GF-D8 (cell line): ENCODE measurements around the gene CDC34.
A peak's percentile ranks its signal among the peaks of the same experiment; 100 is the strongest.

Experiments used
- DNase-seq: peaks from one replicate; lab custom pipeline; 2025; lab: John Stamatoyannopoulos, UW

CDC34 gene

DNA sequence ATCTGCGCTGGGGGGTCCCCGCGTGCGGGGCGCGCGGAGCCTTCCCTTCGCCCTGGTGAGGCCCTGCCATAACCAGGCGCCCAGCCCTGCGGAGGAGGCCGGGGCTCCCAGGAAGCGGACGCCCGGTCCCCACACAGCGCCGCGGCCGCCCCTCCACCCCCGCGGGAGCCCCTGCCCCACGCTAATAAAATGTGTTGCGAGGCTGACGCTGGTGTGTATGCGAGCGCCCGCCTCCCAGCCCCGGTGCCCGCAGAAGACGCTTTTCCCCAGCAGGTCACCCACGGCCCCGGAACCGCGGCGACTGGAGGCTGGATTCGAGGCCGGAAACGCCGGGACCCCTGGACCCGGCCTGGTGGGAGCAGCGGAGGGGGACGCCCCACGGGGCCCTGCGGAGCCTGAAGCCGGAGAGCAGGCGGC, 12.1 kb upstream of the CDC34 start:
- no peak for DNase-seq

DNA sequence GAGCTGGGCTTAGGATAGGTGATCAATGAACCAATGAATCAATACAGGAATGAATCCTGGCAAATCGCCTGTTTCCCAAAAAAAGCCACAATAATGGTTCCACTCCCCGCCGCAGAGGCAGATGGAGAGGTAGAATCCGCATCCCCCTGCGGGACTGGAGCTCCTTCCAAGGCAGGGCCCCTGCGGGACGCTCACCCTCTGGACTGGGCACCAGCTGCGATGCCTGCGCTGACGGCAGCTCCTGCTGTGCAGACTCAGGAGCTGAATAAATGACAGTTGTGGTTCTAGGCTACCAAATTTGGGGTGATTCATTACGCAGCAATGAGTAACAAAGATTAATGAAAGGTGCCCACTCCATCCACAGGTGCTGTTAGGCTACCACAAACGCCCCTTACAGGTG, 8.8 kb upstream of the CDC34 start:
- no peak for DNase-seq

DNA sequence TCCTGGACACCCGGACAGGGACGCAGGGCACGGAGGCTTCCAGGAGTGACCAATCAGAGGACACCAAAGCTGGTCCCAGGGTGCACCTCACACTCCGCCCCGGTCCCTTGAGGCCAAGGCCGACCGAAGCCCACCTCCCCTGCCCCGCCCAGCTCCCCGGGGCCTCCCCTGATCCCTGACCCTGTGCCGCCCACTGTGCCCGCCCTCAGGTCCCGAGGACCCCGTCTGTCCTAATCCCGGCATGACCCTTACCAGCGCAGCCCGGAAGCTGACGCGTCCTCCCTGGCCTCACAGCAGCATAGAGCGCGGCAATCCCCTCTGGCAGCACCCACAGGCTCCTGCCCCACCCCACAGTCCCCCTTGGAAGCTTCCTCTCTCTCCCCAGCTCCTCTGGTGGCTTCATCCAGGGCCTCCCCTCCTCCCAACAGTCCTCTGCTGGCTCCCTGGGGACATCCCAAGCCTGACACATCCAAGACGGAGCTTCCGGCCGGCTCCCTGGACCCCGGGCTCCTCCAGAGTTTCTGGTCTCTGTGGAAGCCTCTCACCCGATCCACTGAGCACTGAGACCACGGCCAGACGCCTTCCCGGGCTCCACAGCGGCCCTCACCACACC, 7.4 kb upstream of the CDC34 start:
- no peak for DNase-seq

DNA sequence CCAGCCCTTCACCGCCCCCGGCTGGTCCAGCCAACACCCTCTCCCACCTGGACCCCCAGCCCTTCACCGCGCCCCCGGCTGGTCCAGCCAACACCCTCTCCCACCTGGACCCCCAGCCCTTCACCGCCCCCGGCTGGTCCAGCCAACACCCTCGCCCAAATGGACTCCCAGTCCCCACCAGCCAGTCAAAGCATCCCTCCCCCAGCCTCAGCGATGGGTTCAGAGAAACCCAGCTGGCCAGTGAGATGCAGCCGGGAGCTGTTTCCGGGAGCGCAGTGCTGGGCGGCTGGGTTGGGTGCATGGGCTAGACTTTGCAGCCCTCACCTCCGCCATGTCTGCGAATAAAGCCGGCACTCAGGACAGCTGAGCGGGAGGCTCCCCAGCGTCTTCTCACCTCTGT, 6.5 kb upstream of the CDC34 start:
- no peak for DNase-seq

DNA sequence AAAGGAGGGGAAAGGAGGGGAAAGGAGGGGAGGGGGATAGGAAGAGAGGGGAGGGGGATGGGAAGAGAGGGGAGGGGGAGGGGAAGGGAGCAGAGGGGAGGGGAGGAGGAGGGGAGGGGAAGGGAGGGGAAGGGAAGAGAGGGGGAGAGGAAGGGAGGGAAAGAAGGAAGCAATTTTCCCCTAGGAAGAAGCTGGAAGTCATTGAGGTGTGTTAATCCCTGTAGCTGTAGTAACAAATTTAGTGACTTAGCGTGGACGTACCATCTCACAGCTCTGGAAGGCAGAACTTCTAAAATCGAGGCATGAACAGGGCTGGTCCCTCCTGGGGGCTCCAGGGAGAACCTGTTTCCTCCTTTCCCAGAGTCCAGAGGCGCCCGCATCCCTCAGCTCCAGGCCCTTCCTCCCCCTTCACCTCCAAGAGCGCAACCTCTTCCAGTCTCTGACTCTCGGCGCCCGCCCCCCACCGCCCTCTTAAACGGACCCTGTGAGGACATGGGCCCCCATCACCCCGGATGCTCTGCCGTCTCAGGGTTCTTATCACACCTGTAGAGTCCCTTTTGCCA, 5.6 kb upstream of the CDC34 start:
- DNase-seq = no peak

DNA sequence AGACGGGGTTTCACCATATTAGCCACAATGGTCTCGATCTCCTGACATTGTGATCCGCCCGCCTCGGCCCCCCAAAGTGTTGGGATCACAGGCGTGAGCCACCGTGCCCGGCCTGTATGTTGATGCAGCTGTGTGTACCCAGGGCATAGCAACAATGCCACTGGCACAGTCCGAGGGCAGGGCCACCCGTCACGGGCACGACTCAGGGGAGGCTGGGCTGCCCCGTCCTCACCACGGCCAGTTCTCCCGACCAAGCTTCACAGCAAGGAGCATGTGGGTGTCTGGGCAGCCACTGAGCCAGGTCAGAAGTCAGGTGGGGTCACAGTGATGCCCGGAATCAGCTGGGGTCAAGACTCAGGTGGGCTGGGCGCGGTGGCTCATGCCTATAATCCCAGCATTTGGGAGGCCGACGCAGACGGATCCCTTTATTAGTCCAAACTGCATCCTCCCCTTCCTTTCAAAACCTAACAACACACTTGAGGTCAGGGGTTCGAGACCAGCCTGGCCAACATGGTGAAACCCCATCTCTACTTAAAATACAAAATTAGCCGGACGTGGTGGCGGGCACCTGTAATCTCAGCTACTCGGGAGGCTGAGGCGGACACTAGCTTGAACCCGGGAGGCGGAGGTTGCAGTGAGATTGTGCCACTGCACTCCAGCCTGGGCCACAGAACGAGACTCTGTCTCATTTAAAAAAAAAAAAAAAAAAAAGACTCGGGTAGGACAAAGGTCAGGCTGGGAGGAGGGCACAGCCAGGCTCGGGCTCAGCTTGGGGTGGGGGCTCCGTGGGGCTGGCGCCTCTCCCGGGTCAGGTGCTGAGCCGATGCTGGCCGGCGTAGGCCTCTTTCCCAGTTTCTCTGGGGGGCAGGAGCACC, 1.2 kb upstream of the CDC34 start:
- DNase-seq = no peak

DNA sequence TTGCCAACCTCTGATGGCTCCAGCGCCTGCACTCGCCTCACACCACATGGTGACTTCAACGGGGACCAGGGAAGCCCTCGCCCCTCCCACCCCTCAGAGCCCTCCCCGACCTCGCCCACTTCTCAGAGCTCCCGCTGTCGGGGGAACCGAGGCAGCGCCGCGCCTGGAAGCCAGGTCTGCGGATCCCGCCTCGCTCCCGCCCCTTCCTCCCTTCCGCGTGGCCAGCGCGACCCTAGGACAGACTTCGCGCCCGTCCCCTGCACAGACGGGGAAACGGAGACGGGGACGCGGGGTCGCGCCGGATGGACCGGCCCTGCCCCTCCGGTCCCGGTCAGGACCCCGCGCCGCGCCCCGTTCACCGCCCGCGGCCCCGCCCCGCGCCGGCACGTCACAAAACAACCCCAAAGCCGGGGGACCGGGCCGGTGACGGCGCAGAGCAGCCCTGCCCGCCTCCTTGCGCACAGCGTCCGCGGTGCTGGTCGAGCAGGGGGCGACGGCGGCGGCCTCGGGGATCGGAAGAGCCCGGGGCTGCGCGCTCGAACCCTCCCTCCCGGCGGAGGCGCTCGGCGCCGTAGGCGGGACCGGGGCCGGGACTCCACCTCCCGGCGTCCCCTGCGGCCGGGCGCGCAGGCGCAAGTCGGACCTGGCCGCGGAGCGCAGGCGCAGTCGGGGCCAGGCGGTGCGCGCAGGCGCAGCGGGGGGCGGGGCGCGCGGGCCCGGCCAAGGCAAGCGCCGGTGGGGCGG, 379 bp upstream of the CDC34 start:
- peak; percentile 32 for DNase-seq

DNA sequence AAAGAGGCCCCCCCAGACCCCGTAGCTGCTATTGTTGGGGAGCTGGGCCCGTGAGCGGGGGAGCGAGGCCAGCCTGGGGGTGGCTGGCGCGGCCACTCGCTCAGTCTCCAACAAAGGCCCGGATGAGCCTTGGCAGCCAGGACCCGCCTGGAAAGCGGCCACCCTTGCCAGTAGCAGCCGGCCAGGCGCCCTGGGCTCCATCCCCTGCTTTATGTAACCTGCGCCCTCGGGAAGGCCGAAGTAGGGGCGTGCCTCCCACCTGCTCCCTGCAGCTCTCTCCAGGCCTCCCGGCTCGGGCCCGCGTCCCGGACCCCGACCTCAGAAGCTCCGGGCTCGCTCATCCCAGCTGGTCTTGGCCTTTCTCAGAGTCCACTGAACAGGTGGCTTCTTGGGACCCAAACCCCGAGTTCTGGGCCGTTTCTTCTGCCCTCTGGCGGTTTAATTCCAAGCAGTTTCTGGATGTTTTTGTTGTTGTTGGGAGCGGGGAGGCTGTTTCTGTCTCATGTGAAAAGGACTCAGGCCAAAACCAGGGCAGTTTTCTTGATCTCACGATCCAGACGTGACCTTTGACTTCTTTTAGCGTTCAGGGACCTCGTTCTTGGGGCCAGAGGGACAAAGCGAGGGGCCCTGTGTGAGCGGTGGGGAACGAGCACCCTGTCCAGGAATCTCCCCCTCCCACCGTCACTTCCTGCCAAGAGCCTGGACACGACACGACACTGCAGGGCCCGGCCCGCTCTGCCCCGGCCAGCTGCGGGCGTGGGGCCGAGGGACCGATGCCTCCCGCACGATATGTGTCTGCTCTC, 1.2 kb downstream of the CDC34 start:
- peak; percentile 25 for DNase-seq

DNA sequence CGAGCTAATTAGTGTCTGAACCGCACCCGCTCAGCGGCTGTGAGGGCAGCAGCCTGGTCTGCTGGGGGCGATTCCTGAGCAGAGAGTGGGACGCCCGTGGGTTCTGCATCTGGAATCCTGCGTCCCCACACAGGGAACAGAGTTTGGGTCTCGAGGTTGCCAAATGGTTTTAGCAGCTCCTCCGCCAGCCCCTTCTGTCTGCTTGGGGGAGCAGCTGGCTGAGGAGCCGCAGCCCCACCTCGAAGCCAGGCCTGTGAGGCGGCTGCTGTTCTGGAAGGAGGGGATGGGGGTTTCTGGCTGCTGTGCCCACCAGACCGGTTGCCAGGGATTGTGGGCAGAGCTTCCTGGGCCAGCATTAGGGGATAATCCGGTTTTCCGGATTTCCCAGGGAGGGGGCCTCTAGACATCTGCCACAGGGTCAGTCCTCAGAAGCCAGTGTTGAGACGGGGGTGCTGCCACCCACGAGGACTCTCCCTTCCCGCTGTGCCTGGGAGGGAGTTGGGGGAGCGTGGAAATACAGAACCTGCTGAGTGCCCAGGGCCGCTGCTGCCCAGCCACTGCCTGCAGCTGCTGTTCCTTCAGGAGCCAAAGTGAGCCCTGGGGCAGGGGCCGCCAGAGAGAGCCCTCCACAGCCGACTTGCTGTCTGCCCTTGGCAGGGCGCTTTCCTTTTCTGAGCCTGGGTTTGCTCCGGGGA, 2.0 kb downstream of the CDC34 start:
- no peak for DNase-seq

DNA sequence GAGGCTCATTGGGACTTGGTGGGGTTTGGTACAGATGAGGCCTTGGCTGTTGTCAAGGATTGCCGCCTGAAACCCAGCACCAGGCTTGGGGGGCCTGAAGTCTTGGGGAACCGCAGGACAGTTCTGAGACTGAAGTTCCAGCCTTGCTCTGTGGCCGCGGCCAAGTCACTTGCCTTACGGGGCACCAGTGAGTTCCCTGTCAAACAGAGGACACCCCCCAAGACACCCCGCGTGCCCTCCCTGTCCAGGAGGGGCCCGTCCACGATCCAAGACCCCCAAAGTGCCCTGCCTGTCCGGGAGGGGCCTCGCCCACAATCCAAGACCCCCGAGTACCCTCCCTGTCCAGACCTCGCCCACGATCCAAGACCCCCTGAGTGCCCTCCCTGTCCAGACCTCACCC, 2.5 kb downstream of the CDC34 start:
- no peak for DNase-seq

DNA sequence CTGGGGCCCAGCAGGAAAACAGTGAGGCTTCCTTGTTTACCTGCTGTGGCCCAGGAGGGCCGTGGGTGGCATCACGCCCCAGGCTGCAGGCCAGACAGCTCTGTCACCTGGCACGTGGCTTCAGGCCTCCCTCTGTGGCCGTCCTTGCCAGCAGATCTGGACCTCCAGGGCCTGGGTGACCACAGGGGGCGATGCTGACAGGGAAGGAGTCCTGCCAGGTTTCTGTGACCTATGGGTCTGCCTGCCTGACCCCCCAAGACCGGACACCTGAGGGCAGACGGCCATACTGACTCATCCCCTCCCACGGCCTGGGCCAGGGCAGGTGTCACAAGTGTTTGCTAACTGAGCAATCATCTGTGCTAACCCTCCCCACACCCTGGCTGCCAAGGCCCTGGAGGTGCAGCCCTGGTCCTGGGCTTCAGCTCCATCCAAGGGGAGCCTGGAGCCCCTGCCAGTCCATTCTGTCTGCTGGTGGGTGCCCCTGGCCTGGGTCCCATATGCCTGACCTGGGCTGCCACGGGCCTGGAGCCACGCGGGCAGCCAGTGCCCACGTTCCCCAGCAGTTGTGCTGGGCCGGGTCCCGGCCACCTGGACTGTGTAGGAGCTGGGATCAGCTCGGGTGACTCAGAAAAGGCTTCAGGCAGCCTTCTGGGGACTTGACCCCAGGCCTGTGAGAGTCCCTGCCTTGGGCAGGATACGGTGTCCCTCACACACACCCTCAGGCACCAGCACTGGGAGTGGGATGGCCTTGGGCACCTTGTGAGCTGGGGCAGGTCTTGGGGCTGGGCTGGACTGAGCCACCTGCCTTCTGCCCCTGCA, 3.7 kb downstream of the CDC34 start:
- DNase-seq = no peak

DNA sequence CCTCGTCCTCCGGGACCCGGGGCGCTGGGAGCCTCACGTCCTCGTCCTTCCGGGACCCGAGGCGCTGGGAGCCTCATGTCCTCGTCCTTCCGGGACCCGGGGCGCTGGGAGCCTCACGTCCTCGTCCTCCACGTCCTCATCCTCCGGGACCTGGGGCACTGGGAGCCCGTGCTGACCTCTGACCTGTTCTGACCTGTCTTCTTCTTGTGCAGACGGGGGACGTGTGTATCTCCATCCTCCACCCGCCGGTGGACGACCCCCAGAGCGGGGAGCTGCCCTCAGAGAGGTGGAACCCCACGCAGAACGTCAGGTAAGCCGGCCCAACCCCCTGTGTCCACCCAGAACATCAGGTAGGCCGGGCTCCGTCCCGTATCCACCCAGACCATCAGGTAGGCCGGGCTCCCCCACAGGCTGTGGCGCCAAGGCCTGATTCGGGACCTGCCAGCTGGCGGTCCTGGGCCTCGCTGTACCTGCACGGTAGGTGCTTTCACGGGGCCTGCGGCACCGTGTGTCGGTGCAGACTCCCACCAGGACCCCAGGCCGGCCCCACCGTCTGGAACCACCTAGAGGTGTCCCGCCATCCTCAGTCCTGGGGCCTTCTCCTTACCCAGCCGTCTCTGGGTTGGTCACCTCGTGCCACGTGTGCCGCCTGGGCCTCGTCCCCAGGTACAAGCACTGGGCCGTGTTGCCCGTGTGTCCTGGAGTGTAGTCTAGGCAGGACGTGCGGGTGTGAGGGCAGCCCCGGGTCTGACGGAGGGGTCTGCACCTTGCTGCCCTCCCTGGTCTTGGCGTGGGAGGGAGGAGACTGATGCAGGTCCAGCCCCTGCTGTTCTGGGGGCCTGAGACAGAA, 4.7 kb downstream of the CDC34 start:
- DNase-seq = no peak

DNA sequence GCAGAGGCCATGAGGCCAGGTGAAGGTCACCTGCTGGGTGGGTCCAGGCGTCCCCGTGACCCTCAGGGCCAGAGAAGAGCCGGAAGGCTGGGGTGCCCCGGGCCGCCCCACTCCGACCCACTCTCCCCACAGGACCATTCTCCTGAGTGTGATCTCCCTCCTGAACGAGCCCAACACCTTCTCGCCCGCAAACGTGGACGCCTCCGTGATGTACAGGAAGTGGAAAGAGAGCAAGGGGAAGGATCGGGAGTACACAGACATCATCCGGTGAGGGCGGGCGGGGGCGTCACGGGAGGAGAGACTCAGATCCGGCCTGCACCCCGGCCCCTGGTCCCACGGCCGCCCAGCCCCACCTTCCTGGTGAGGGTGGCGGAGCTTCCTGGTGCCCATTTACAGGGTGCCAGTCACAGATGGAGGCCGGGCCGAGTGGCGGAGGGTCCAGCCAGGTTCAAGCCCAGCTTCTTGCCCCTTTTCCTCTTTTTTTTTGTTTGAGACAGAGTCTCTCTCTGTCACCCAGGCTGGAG, 5.4 kb downstream of the CDC34 start:
- DNase-seq = no peak

DNA sequence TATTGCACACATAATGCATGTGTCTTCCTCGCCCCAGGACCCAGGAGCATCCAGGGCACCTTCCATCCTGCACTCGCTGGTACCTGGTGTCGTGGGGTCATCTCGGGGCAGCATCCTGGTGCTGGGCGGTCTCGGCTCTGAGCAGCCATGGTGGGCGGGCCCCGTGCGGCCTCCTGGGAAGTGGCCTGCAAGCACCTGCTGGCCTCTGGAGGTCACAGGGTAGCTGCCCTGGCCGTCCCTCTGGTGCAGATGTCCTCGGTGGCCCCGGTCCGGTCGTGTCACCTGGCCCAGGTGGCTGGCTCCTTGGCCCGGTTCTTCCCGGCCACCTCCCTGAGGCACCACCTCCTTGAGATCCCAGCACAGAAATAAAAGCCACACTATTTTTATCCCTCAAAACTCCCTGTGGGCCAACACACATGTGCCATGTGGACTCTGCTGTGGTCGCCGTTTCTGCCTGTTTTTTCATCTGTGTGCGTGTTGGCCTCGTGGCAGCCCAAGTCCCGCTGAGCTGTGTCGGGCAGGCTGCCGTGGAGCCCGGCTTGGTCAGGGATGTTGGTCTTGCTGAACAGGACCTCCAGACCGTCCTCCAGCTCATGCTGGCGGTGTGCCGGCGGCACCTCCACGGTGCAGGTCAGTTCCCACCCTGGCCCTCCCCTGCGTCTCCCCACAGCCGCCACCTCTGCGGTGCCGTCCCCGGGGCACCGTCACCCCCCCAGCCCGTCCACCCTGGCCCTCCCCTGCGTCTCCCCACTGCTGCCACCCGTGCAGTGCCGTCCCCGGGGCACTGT, 7.3 kb downstream of the CDC34 start:
- DNase-seq = no peak

DNA sequence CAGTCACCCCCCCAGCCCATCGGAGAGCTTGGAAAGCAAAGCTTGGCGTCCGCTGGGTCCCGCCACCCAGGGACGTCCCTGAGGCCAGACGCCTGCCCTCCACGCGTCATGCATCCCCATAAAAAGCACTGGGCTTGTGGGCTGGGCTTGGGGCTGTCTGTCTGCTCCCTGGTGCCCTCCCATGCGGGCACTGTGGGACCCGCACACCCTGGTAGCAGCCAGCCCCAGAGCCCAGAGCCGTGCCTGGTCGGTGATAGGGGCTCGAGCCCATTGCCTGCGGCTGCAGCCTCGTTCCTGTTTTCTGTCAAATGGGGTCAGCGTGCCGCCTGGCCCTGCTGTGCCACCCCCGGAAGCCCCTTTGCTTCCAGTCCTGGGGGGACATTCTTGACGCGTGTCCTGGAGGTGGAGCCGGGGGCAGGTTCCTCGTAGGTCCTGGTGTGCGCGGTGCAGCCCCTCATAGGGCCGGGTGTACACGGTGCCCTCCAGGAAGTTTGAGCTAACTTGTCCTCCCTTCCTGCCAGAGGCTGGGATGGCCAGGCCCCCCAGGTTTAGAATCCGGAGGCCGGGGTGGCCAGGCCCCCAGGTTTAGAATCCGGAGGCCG, 8.0 kb downstream of the CDC34 start:
- DNase-seq = no peak

DNA sequence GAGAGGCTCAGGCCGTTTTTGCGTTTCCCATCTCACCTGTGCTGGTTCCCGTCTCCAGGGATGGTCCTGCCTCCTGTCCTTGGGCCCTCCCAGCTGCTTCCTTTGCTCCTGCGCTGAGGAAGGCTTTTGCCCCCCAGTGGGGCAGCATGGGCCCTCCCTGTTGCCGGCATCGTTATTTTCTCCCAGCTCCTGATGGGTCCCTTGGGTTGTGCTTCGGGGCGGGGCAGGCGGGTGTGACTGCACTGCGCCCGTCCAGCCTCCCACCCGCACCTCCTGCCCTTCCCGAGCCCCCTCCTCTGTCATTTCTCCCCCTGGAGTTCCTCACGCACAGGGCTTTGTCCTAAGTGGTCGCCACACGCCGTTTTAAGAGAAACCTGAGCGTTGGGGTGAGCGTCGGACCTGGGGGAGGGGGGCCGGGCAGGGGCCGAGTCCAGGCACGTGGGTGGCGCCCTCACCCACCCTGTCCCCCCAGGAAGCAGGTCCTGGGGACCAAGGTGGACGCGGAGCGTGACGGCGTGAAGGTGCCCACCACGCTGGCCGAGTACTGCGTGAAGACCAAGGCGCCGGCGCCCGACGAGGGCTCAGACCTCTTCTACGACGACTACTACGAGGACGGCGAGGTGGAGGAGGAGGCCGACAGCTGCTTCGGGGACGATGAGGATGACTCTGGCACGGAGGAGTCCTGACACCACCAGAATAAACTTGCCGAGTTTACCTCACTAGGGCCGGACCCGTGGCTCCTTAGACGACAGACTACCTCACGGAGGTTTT, 9.5 kb downstream of the CDC34 start:
- DNase-seq = no peak

DNA sequence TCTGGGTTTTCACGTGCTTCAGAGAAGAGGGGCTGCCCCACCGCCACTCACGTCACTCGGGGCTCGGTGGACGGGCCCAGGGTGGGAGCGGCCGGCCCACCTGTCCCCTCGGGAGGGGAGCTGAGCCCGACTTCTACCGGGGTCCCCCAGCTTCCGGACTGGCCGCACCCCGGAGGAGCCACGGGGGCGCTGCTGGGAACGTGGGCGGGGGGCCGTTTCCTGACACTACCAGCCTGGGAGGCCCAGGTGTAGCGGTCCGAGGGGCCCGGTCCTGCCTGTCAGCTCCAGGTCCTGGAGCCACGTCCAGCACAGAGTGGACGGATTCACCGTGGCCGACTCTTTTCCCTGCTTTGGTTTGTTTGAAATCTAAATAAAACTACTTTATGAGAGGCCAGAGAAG, 10.1 kb downstream of the CDC34 start:
- no peak for DNase-seq
